Right ventricle myocardium superior (tissue), 1 donor: ENCODE measurements around the gene NAGK. TPM values are rescaled to one million over a fixed set of nuclear protein-coding genes. Genes with fewer than 3 reads are reported as not detected.
"Not testable (repeated sequence)": the region's sequence is repeated elsewhere in the genome, so short reads cannot be mapped to it uniquely, and the experiment has no call there.

Experiments
- ATAC-seq: fragments of 200-7000 bp; cut with Tn5 transposase; one replicate; pipeline ENCODE4 v1.9.1; 2020; ENCODE audit warnings: mild to moderate bottlenecking; ENCODE audit not compliant: poor library complexity
- DNase-seq: peaks from one replicate; pipeline ENCODE4 v3.0.0-alpha.2; 2020
- intact Hi-C: fragments of 100-400 bp; cut with DNase I; formaldehyde crosslinking; loops from one replicate; pipeline ENCODE4 v1.11.2; 2022
- long read RNA-seq: library from polyadenylated mRNA; unstranded; transcript quantifications from one replicate; pipeline ENCODE4 v2.0.0, GENCODE V29; 2021
- total RNA-seq: library from RNA; stranded (reverse); fragmentation: NEBNext Ultra II Directional; extraction: Animal tissue kit (Norgen Biotek cat#: 25700); gene quantifications from one replicate; pipeline ENCODE4 v1.2.1, GENCODE V29; 2021
- donor health status: DM: no; HTN: yes; CAD: no; lungs with severe emphysema.

Gene NAGK
- 45.1 TPM for total RNA-seq
- long read RNA-seq, transcript NAGK-229 (10 exons, 1,801 nt), result major isoform, 40 of 52 reads
- long read RNA-seq, partial matches to known transcripts, result 3 of 52 reads
- long read RNA-seq, other reads (novel, unspliced or antisense), result 6 of 52 reads

- intact Hi-C loops, result no loop called here
Observed at GRCh38 chr2:71068218-71069035, at the start of gene NAGK. Gene NAGK, plus strand, starts transcription at chr2:71068648. Its CDS starts 36 bp downstream, at chr2:71068684.

GRCh38 chr2:71019989-71020388 is 48.5 kb upstream of the NAGK start:
- intact Hi-C loops, DNase-seq, ATAC-seq: not testable (repeated sequence)

More at GRCh38 chr2:71068218-71069035, at the start of gene NAGK:
- peak; percentile 98 for ATAC-seq
- peak; percentile 98 for DNase-seq

- DNase-seq, intact Hi-C loops, ATAC-seq: not testable (repeated sequence)
Observed at GRCh38 chr2:71021394-71021793, 47.1 kb upstream of the NAGK start.

- DNase-seq, ATAC-seq, intact Hi-C loops: not testable (repeated sequence)
Observed at GRCh38 chr2:71023553-71024243, 44.8 kb upstream of the NAGK start.

- intact Hi-C loops, ATAC-seq, DNase-seq: not testable (repeated sequence)
Observed at GRCh38 chr2:71036296-71036695, 32.2 kb upstream of the NAGK start.

GRCh38 chr2:71042287-71042686 is 26.2 kb upstream of the NAGK start:
- no peak for ATAC-seq
- intact Hi-C loops, result no loop called here
- no peak for DNase-seq

GRCh38 chr2:71043531-71044407 is 24.7 kb upstream of the NAGK start:
- no peak for ATAC-seq
- intact Hi-C loops, result no loop called here
- DNase-seq, result no peak

GRCh38 chr2:71045151-71045550 is 23.3 kb upstream of the NAGK start:
- ATAC-seq, result no peak

GRCh38 chr2:71045865-71046548 is 22.4 kb upstream of the NAGK start:
- intact Hi-C loops, result no loop called here
- DNase-seq (no peak), ATAC-seq (no peak)

More at GRCh38 chr2:71045151-71045550, 23.3 kb upstream of the NAGK start:
- intact Hi-C loops, result no loop called here
- no peak for DNase-seq

- intact Hi-C loops, result no loop called here
- no peak for DNase-seq
- ATAC-seq, result no peak
Observed at GRCh38 chr2:71048096-71048495, 20.4 kb upstream of the NAGK start.

GRCh38 chr2:71049704-71050360 is 18.6 kb upstream of the NAGK start:
- DNase-seq, intact Hi-C loops, ATAC-seq: not testable (repeated sequence)

GRCh38 chr2:71055206-71055740 is 13.2 kb upstream of the NAGK start:
- ATAC-seq, intact Hi-C loops, DNase-seq: not testable (repeated sequence)

GRCh38 chr2:71060211-71060610 is 8.2 kb upstream of the NAGK start:
- no peak for ATAC-seq
- intact Hi-C loops, result no loop called here
- DNase-seq, result no peak

- intact Hi-C loops, result no loop called here
- DNase-seq (no peak), ATAC-seq (no peak)
Observed at GRCh38 chr2:71060871-71061270, 7.6 kb upstream of the NAGK start.

GRCh38 chr2:71063216-71063615 is 5.2 kb upstream of the NAGK start:
- intact Hi-C loops, result no loop called here
- DNase-seq, result no peak
- no peak for ATAC-seq

- ATAC-seq (no peak), DNase-seq (no peak)
- intact Hi-C loops, result no loop called here
Observed at GRCh38 chr2:71064110-71064611, 4.3 kb upstream of the NAGK start.
